Fibroblast of lung (primary cell): ENCODE results near the gene HAUS6. TPM values are rescaled to one million over a fixed set of nuclear protein-coding genes. Genes with fewer than 3 reads are reported as not detected.

ENCODE experiments used
- DNase-seq, 2 donors: peaks; one replicate each; pipeline versions ENCODE4 v3.0.0 to v3.0.0-alpha.2; 2010; ENCODE audit warnings: low read depth in 2 of 2
- H2AFZ ChIP-seq: 2 replicates; pipeline ENCODE4 v1.5.1; 2012; ENCODE audit warnings: low read length, control low read depth, inconsistent platforms
- H3K27ac ChIP-seq: 2 replicates; pipeline ENCODE4 v1.5.1; 2011; ENCODE audit warnings: low read length, control low read depth; ENCODE audit not compliant: insufficient read depth
- H3K27me3 ChIP-seq: 2 replicates; pipeline ENCODE4 v1.5.1; 2011; ENCODE audit warnings: mild to moderate bottlenecking, low read length; ENCODE audit not compliant: control insufficient read depth, insufficient read depth
- H3K36me3 ChIP-seq: 2 replicates; pipeline ENCODE4 v1.5.1; 2011; ENCODE audit warnings: low read length; ENCODE audit not compliant: control insufficient read depth, insufficient read depth
- H3K4me1 ChIP-seq: 2 replicates; pipeline ENCODE4 v1.5.1; 2011; ENCODE audit warnings: low read length; ENCODE audit not compliant: control insufficient read depth, insufficient read depth; ENCODE audit errors: extremely low read depth
- H3K4me2 ChIP-seq: 2 replicates; pipeline ENCODE4 v1.5.1; 2011; ENCODE audit warnings: low read length, control low read depth; ENCODE audit not compliant: insufficient read depth; ENCODE audit errors: extremely low read depth
- H3K4me3 ChIP-seq, 4 experiments: fragments of 200-600 bp in 1 of 4; sonication (generic) in 1 of 4; replicated peaks in 1 of 4; 2 replicates each; pipeline ENCODE4 v1.5.1; 2011 to 2016; ENCODE audit warnings: low read length in 4 of 4, low read depth in 3 of 4, mild to moderate bottlenecking in 3 of 4, control low read depth in 2 of 4, inconsistent platforms in 1 of 4, mixed read lengths in 1 of 4; ENCODE audit not compliant: insufficient read depth in 1 of 4; ENCODE audit errors: control extremely low read depth in 1 of 4
- H3K79me2 ChIP-seq: 2 replicates; pipeline ENCODE4 v1.5.1; 2012; ENCODE audit warnings: mild to moderate bottlenecking, low read length, inconsistent platforms; ENCODE audit not compliant: control insufficient read depth, insufficient read depth
- H3K9ac ChIP-seq: 2 replicates; pipeline ENCODE4 v1.5.1; 2011; ENCODE audit warnings: mild to moderate bottlenecking, low read length, control low read depth; ENCODE audit not compliant: insufficient read depth
- H3K9me3 ChIP-seq: 2 replicates; pipeline ENCODE4 v1.5.1; 2012; ENCODE audit warnings: low read depth, low read length; ENCODE audit not compliant: control insufficient read depth, insufficient read depth
- H4K20me1 ChIP-seq: 2 replicates; pipeline ENCODE4 v1.5.1; 2011; ENCODE audit warnings: low read length; ENCODE audit not compliant: control insufficient read depth, insufficient read depth; ENCODE audit errors: extremely low read depth
- CTCF ChIP-seq, 2 donors: IDR thresholded peaks in 1 of 2; conservative IDR thresholded peaks in 1 of 2; 1 replicate in 1 of 2; 2 replicates in 1 of 2; pipeline ENCODE4 v1.5.1; 2011 to 2012; ENCODE audit warnings: low read length in 2 of 2, control low read depth in 1 of 2, inconsistent platforms in 1 of 2, low read depth in 1 of 2, mild to moderate bottlenecking in 1 of 2
- EZH2 ChIP-seq: IDR thresholded peaks from 2 replicates; pipeline ENCODE4 v1.5.1; 2012; ENCODE audit warnings: low read length, control low read depth, mild to moderate bottlenecking; ENCODE audit errors: missing control alignments
- polyA plus RNA-seq, 2 donors: library from polyadenylated mRNA; depleted of rRNA in 1 of 2; stranded (reverse) in 1 of 2; unstranded in 1 of 2; fragments of >200 nt; gene quantifications; 2 replicates each; pipeline ENCODE4 v1.2.1, GENCODE V29; 2011 to 2012; ENCODE audit warnings: missing spikeins in 1 of 2
- total RNA-seq: library from RNA; depleted of rRNA; stranded (reverse); fragments of >200 nt; gene quantifications from 2 replicates; pipeline ENCODE4 v1.2.1, GENCODE V29; 2014

The HAUS6 gene
- total and polyA plus RNA-seq, 2 donors (not counting 1 experiment from before 2014, with no cell fraction given): 9.6 to 15.4 TPM

GRCh38 chr9:19057033-19057432 lies 45.7 kb downstream of the HAUS6 start:
- Histone ChIP-seq H3K79me2 (peaks cover 2% of the 10 kb centered on the region), H2AFZ (no peak overlapping the region), H3K4me2 (no peak overlapping the region), H4K20me1 (no peaks in the 10 kb centered on the region), H3K9me3 (no peaks in the 10 kb centered on the region), H3K4me3 (no peak overlapping the region), H3K9ac (no peak overlapping the region), H3K36me3 (no peaks in the 10 kb centered on the region), H3K27me3 (no peaks in the 10 kb centered on the region), H3K27ac (no peak overlapping the region), H3K4me1 (no peaks in the 10 kb centered on the region)
- TF ChIP-seq EZH2 (no peak), CTCF (conservative IDR thresholded peaks at IDR 0.05 in 1 of 2, IDR thresholded peaks at IDR 0.05 in 1 of 2; ENCODE audit: low read depth in 1 of 2, low read length in 2 of 2) (no peak)
- no peak for DNase-seq

- H3K27ac ChIP-seq: peak overlapping the region; percentile 97
- TF ChIP-seq EZH2 (no peak), CTCF (conservative IDR thresholded peaks at IDR 0.05 in 1 of 2, IDR thresholded peaks at IDR 0.05 in 1 of 2; ENCODE audit: low read depth in 1 of 2, low read length in 2 of 2) (no peak)
These were observed 51.8 kb downstream of the HAUS6 start for GRCh38 chr9:19050637-19051591.

GRCh38 chr9:19049917-19050636 lies 52.6 kb downstream of the HAUS6 start:
- Histone ChIP-seq H2AFZ (peak overlapping the region; percentile 38), H4K20me1 (no peaks in the 10 kb centered on the region), H3K4me1 (peaks cover 4% of the 10 kb centered on the region), H3K4me3 (peak overlapping the region; percentile 81 to 97 (median 82)), H3K27ac (peak overlapping the region; percentile 97), H3K4me2 (peak overlapping the region; percentile 90), H3K79me2 (peaks cover 27% of the 10 kb centered on the region), H3K27me3 (no peaks in the 10 kb centered on the region), H3K9me3 (no peaks in the 10 kb centered on the region), H3K9ac (peak overlapping the region; percentile 94), H3K36me3 (peaks cover 1% of the 10 kb centered on the region)
- DNase-seq: peak; percentile 42 to 63
- TF ChIP-seq EZH2: no peak
- TF ChIP-seq CTCF (conservative IDR thresholded peaks at IDR 0.05 in 1 of 2, IDR thresholded peaks at IDR 0.05 in 1 of 2; ENCODE audit: low read depth in 1 of 2, low read length in 2 of 2): no peak

More at GRCh38 chr9:19050637-19051591, 51.8 kb downstream of the HAUS6 start:
- Histone ChIP-seq H3K79me2 (peaks cover 27% of the 10 kb centered on the region), H3K9ac (no peak overlapping the region), H3K9me3 (no peaks in the 10 kb centered on the region), H4K20me1 (no peaks in the 10 kb centered on the region), H3K36me3 (peaks cover 1% of the 10 kb centered on the region), H3K4me1 (peaks cover 4% of the 10 kb centered on the region), H3K4me2 (peak overlapping the region; percentile 90), H3K4me3 (peak overlapping the region; percentile 81 to 97 (median 82)), H2AFZ (no peak overlapping the region), H3K27me3 (no peaks in the 10 kb centered on the region)
- peak in 1 of 2 donors; percentile 11 for DNase-seq
